Neural crest cell (in vitro differentiated cells): ENCODE data around the gene MDK. TPM values are rescaled to one million over a fixed set of nuclear protein-coding genes. Genes with fewer than 3 reads are reported as not detected.

Experiments
- DNase-seq: peaks from one replicate; pipeline ENCODE4 v3.0.0; 2021; ENCODE audit warnings: low read depth, mixed read lengths, low spot score
- H3K27ac Mint-ChIP-seq: one replicate; pipeline ENCODE4 v1.8.0; 2021; ENCODE audit warnings: mild to moderate bottlenecking, mixed read lengths; ENCODE audit not compliant: unreplicated experiment
- H3K27me3 Mint-ChIP-seq: 2 replicates; pipeline ENCODE4 v1.8.0; 2021; ENCODE audit warnings: low read depth, mild to moderate bottlenecking, mixed read lengths
- H3K36me3 Mint-ChIP-seq: 2 replicates; pipeline ENCODE4 v1.8.0; 2021; ENCODE audit warnings: low read depth, mild to moderate bottlenecking, mixed read lengths
- H3K4me1 Mint-ChIP-seq: 2 replicates; pipeline ENCODE4 v1.8.0; 2021; ENCODE audit warnings: mixed read lengths
- H3K4me3 Mint-ChIP-seq: one replicate; pipeline ENCODE4 v1.8.0; 2021; ENCODE audit warnings: mild to moderate bottlenecking, mixed read lengths
- H3K9me3 Mint-ChIP-seq: 2 replicates; pipeline ENCODE4 v1.8.0; 2021; ENCODE audit warnings: mixed read lengths
- CTCF ChIP-seq: fragments of 200-600 bp; sonication (generic); conservative IDR thresholded peaks from 2 replicates; pipeline ENCODE4 v1.5.0; 2021; ENCODE audit warnings: antibody characterized with exemption, mild to moderate bottlenecking
- total RNA-seq: library from RNA; stranded (reverse); gene quantifications from 2 replicates; pipeline ENCODE4 v1.2.1, GENCODE V29; 2021

MDK gene
- total RNA-seq, 1 donor from 2014 or later, result 781 TPM

GRCh38 chr11:46356924-46357482 is 24.5 kb upstream of the MDK start:
- Mint-ChIP-seq H3K9me3 (no peaks in the 10 kb centered on the region), H3K36me3 (no peaks in the 10 kb centered on the region), H3K4me3 (no peak overlapping the region), H3K4me1 (peaks cover 24% of the 10 kb centered on the region), H3K27ac (no peak overlapping the region), H3K27me3 (no peaks in the 10 kb centered on the region)
- DNase-seq, result no peak
- TF ChIP-seq CTCF, result no peak

GRCh38 chr11:46357483-46357936 is 24.0 kb upstream of the MDK start:
- Mint-ChIP-seq H3K4me1 (peaks cover 26% of the 10 kb centered on the region), H3K27me3 (no peaks in the 10 kb centered on the region), H3K27ac (no peak overlapping the region), H3K9me3 (no peaks in the 10 kb centered on the region), H3K36me3 (no peaks in the 10 kb centered on the region), H3K4me3 (no peak overlapping the region)
- DNase-seq, result no peak
- no peak for TF ChIP-seq CTCF

- DNase-seq, result no peak
- Mint-ChIP-seq H3K36me3 (no peaks in the 10 kb centered on the region), H3K27ac (no peak overlapping the region), H3K4me1 (peaks cover 34% of the 10 kb centered on the region), H3K4me3 (no peak overlapping the region), H3K27me3 (no peaks in the 10 kb centered on the region), H3K9me3 (no peaks in the 10 kb centered on the region)
- no peak for TF ChIP-seq CTCF
These were observed 21.5 kb upstream of the MDK start for GRCh38 chr11:46359953-46360352.

GRCh38 chr11:46360878-46361277 is 20.6 kb upstream of the MDK start:
- peaks cover 41% of the 10 kb centered on the region for H3K4me1 Mint-ChIP-seq
- H3K27me3 Mint-ChIP-seq, result no peaks in the 10 kb centered on the region
- TF ChIP-seq CTCF, result no peak
- no peaks in the 10 kb centered on the region for H3K36me3 Mint-ChIP-seq
- H3K9me3 Mint-ChIP-seq, result no peaks in the 10 kb centered on the region
- H3K4me3 Mint-ChIP-seq, result no peak overlapping the region
- DNase-seq, result no peak
- H3K27ac Mint-ChIP-seq, result peak overlapping the region; percentile 83

- H3K27ac Mint-ChIP-seq, result peak overlapping the region; percentile 57
- H3K9me3 Mint-ChIP-seq, result no peaks in the 10 kb centered on the region
- no peaks in the 10 kb centered on the region for H3K27me3 Mint-ChIP-seq
- DNase-seq, result no peak
- H3K36me3 Mint-ChIP-seq, result no peaks in the 10 kb centered on the region
- H3K4me1 Mint-ChIP-seq, result peaks cover 41% of the 10 kb centered on the region
- TF ChIP-seq CTCF, result no peak
- H3K4me3 Mint-ChIP-seq, result no peak overlapping the region
These were observed 19.9 kb upstream of the MDK start for GRCh38 chr11:46361283-46362155.
